Panc1 (cell line): ENCODE data around the gene USO1.

Experiments used
- CTCF ChIP-seq: fragments of 450-650 bp; IDR thresholded peaks from 2 replicates; pipeline ENCODE4 v1.5.1; 2017; ENCODE audit warnings: mild to moderate bottlenecking
- POLR2AphosphoS5 ChIP-seq: IDR thresholded peaks from 2 replicates; pipeline ENCODE4 v1.6.1; 2012; ENCODE audit warnings: mild to moderate bottlenecking, low read depth, low read length, moderate library complexity
- REST ChIP-seq, 2 experiments: IDR thresholded peaks; 2 replicates each; pipeline ENCODE4 v1.6.1; 2011 to 2012; ENCODE audit warnings: low read depth in 2 of 2, control low read depth in 1 of 2, low read length in 1 of 2, mild to moderate bottlenecking in 1 of 2, moderate library complexity in 1 of 2; ENCODE audit not compliant: insufficient read depth in 1 of 2
- SIN3A ChIP-seq: IDR thresholded peaks from 2 replicates; pipeline ENCODE4 v1.6.1; 2012; ENCODE audit warnings: low read depth, mild to moderate bottlenecking, low read length, moderate library complexity, borderline replicate concordance; ENCODE audit not compliant: insufficient read depth
- TCF7L2 ChIP-seq: IDR thresholded peaks from 2 replicates; pipeline ENCODE4 v1.6.1; 2011; ENCODE audit warnings: mild to moderate bottlenecking, low read depth, low read length, inconsistent platforms

- no peak for TF ChIP-seq CTCF
- TF ChIP-seq POLR2AphosphoS5, result no peak
- TF ChIP-seq SIN3A, result no peak
- no peak for TF ChIP-seq TCF7L2
- no peak for TF ChIP-seq REST (IDR thresholded peaks at IDR 0.05; ENCODE audit: insufficient read depth in 1 of 2, low read depth in 2 of 2, low read length in 1 of 2)
Observed at GRCh38 chr4:75745721-75746199, 21.4 kb downstream of the USO1 start.
